Stimulated activated CD4-positive, alpha-beta T cell treated with anti-CD3 and anti-CD28 coated beads, Interleukin-1b, Interleukin-23, amount 100 ng/mL, for 48 hours (primary cell): ENCODE measurements around the gene TOP2B.

Experiments
- DNase-seq: peaks from one replicate; pipeline ENCODE4 v3.0.0-alpha.2; 2020

The TOP2B gene

DNA sequence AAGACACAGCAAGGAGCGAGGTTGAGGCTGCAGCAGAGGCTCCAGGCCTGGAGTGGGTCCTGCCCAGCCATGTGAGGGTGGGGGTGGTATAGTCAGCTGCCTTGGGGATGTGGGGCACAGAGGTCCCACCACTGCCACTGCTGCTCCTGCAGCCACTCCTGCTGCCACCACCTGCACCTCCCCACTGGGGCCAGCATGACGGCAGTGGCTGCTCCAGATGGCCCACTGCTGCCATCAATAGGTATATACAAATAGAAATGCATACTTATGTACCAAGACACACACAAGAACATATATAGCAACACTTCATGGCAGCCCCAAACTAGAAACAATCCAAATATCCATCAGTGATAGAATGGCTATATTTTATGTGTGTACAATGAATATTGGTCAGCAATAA is 10.0 kb upstream of the TOP2B start:
- DNase-seq = no peak

DNA sequence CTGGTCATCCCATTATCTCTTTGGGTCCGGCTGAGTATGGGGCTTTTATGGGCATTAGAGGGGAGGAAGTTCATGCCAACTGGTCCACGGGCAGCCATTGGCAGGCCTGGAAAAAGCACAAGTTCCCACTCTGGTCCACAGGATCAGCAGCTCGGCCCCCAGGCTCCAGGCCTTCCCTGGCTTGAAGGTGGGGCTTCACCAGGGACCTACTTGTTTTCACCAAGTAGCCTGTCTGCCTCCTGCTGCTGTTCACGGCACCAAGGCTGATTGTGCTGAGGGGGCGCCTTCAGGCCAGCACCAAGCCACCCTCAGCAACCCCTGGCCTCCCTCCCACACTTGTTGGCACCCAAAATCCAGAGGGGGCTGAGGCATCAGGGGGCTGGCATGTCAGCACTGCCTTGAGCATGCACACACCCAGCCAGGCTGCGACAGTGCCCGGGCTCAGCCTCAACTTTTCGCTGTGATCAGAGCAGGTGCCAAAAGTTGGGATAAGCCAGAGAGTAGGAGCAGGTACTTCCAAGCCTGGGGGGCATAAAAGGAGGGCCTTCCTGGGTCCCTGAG is 9.1 kb upstream of the TOP2B start:
- no peak for DNase-seq

DNA sequence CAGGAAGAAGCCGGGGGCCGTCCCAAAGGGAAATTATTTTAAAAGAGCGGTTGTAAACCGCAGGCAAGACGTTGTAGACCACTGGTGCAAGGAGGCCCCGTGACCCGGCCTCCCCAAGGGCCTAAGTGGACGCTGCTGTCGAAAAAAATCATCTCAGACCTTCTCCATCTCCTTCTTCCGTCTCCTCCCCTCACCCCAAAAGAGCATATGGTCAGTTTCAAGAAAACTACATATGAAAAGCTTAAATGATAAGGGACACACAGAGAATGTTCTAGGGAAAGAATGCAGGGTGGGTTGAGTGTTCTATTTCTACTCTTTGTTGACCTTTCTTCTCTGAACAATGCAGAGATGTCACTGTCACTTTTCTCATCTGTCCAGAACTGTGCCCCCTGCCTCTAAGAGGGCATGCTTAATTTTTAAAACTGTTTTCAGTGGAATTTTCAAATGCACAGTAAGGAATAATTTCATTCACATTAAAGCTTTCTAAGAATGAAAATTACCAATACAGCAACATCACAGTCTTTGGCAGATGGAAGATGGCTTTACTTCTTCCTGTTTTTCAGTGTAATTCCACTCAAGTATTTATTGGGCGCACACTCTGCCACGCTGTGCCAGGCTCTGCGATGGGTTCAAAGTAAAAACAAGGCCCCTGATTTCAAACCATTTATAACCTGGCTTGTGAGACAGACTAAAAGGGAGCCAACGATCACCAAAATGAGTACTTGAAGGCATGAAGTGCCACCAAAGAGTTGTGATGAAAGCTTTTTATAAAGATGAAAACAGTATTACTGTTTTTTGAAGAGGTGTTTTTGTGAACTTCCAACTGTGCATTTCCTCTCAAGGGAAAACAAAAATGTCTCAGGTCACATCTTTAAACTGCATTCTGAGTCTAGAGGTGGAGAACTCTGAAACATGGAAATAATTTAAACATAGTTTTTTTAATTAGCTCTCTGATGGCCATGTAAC is 891 bp upstream of the TOP2B start:
- no peak for DNase-seq

DNA sequence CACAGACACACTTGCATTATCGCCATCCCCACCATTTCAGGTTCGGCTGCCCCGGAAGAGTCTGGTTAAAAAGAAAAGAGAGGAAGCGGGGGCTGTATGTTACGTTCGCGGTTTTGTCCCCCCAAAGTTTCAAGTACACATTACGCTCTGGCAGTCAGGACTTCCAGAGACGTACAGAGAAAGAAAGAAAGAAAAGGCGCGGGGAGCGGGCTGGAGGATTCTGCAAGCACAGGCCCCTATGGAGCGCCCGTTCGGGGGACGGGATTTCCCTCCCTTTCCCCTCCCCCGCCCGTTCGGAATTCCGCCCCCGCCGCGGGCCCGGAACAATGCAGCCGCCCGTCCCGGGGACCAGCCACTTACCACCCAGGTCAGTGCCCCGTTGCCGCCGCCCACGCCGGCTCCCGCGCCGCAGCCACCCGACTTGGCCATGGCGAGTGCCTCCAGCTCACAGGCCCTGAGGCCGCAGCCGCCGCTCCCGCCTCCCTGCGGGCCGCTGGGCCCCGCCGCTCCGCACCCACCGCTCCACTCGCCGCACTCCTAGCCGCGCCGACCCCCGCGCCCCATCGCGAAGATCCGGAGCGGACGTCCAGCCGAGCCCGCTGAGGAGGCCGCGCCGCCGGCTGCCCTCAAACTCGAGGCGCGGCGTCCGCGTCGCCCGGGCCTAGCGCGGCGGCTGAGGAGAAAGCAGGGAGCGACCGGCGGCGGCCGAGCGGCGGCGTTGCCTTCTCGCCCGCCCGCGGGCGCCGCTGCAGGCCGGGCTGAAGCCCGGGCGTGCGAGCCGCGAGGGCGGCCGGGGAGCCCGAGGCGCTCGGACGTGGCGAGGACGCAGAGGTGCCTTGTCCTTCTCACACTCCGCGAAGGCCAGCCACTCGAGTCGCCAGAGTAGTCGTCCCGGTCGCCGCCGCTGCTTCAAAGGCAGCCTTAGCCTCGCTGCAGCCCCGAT is 567 bp downstream of the TOP2B start:
- peak; percentile 67 for DNase-seq

DNA sequence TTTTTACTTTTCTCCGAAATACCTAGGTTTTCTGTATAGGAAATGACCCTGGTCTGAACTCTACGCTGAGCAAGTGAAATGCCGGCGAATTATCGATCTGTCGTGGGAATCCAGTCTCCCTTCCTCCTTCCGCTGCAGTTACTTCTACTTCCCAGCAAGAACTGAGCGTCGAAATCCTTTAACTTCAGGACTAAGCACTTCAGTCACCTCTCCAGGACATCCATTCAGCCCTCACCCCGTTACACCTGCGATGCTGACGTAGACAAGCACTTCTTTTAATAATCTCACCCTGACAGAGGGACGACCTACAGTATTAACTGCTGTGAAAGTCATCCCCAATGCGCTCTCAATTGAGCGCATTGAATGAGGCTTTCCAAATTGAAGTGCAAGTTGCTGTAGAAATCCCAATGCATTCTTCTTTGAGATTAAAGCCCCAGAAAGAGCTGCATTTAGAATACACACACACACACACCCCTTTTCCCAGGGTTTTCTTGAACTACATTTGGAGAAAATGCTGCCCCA is 1.3 kb downstream of the TOP2B start:
- DNase-seq = peak; percentile 24

DNA sequence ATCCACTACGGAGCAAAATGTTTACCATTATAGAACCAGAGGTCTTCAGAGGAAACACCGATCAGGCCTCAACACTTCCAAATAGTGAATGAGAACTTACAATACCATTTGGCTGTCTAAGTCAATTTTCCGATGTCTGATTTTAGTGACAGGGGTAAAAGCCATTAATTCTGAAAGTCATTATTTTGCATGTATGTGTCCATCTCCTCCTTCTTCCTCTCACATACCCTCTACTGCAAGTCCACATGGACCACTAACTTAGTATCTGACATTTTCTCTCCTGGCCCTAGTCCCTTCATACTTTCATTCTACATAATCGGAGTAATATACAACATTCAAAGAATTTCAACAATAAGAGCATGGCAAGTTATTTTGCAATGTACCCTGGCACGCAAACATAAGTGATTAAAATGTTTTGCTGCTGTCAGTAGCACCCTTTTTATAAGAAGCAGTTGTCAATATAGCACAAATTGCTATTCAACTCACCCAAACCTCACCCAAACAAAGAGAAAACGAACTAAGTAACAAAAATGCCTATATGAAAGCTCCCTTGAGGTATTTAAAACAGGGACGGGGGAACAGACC is 1.9 kb downstream of the TOP2B start:
- no peak for DNase-seq

DNA sequence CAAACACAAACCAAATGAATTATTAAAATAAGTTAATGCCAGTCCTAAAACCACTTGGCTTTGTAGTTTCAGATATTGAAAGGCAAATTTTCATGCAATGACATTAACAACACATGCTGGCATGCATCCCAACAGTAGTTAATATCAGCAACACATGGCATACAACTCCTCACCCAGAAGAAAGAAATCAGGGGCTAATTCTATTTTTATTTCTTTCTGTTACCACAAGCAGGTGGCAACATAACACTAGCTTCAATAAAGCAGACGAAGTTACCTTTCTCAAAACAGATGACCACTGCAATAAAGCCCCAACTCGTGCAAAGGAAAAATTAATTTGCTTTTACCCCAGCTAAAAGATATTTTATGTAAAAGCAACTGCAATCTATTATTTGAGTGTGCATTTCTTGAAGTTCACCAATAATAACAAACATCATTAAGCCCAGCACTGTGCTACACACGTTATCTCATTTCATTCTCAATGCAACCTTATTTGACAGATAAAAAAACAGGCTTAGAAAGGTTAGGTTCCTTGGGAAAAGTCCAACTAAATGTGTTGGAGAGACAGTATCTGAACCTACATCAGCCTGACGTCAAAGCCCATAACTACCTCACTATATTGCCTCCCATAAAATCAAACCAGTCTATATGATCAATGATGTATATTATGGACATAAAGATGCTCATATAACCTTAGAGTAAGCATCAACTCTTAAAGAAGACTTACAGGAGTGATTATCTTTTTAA is 2.8 kb downstream of the TOP2B start:
- no peak for DNase-seq

DNA sequence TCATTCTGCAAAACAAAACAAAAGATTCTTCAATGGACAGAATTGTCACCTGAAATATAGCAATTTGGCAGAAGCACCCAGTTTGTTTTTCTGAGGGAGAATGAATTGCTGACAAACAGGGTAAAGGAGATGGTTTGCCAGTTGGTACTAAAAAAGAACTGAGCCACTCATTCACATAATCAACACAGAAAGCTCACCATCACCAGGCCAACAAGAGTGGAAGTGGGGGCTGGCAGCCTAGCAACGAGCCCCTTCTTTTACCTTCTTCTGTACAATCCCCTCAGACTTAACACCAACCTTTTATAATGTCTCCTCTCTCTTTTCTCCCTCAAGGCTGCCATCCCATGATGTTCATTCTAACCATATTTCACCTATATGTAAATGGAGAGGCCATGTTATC is 5.9 kb downstream of the TOP2B start:
- no peak for DNase-seq

DNA sequence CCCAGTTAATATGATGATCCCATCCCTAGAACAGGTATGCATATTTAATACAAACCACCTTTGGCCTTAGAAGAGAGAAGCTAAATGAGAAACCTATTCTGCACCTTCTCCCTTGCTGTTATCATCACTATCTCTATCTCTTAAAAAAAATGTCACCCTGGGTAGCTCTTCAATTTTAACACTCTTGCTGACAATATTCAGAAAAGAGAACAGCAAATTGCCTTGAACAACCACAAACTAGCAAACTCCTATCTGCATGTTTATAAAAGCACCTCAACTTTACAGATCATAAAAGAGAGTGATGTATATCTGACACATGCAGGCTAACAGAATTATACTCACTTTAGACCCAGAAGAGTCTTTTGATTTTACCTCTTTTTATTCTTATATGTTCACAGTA is 7.4 kb downstream of the TOP2B start:
- no peak for DNase-seq

DNA sequence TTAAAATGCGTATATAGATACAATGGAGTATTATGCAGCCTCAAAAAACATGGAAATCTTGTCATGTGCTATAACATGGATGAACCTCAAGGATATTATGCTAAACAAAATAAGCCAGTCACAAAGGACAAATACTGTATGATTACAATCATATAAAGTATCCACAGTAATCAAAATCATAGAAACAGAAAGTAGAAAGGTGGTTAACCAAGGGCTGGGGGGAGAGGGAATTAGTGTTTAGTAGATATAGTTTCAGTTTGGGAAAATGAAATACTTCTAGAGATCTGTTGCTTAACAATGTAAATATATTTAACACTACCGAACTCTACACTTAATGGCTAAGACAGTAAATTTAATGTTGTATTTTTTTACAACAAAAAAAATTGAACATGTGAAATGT is 9.0 kb downstream of the TOP2B start:
- DNase-seq = no peak

DNA sequence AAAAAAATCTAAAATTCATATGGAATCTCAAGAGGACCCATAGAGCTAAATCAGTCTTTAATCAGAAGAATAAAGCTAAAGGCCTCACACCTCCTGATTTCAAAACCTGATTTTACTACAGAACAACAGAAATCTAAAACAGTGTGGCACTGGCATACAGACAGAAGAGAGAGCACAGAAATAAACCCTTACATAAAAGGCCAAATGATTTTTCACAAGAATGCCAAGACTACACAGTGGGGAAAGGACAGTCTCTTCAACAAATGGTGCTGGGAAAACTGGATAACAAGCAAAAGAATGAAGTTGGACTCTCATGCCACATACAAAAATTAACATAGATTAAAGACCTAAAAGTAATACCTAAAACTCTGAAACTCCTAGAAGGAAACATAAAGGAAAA is 10.1 kb downstream of the TOP2B start:
- no peak for DNase-seq

DNA sequence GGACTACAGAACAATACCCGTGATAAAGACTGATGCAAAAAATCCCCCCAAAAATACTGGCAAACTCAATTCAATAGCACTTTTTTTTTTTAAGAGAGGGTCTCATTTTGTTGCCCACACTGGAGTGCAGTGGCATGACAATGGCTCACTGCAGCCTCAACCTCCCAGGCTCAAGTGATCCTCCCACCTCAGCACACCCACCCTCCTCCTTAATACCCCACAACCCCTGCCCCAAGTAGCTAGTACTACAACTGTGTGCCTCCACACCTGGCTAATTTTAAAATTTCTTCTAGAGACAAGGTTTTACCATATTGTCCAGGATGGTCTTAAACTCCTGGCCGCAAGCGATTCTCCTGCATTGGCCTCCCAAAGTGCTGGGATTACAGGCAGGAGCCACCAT is 11.4 kb downstream of the TOP2B start:
- DNase-seq = no peak

DNA sequence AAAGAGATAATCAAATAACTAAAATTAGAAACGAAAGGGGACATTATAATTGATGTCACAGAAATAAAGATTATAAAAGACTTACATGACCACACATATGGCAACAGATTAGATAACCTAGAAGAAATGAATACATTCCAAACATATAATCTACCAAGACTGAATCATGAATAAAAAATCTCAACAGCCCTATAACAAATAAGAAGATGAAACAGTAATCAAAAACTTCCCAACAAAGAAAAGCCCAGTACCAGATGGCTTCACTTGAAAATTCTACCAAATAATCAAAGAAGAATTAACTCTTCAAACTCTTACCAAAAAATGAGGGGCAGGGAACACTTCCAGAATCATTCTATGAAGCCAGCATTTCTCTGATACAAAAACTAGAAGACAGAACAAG is 11.8 kb downstream of the TOP2B start:
- DNase-seq = no peak

DNA sequence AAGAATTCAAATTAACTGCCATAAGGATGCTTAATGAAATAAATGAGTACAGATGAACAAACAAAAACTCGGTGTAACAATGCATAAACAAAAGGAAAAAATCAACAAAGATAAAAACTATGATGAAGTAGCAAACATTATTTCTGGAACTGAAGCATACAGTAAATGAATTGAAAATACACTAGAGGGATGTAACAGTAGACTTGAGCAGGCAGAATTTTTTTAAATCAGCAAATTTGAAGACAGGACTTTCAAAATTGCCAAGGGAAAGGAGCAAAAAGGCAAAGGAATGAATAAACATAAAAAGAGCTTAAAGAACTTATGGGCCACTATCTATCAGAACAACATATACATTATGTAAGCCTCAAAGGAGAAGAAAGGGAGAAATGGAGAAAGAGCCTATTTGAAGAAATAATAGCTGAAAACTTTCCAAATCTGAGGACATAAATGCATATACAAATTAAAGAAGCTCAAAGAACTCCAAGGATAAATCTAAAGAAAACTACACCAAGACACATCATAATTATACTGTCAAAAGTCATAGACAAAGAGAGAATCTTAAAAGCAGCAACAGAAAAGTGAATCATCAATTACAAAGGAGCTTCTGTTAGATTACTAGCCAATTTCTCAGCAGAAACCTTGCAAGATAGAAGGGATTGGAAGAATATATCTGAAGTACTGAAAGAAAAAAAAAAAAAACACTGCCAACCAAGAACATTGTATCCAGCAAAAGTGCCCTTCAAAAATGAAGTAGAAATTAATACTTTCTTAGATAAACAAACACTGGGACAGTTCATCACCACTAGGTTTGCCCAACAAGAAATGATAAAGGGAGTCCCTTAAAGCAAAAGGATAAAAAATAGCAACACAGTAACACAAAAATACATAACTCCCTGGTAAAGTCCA is 15.5 kb downstream of the TOP2B start:
- no peak for DNase-seq

DNA sequence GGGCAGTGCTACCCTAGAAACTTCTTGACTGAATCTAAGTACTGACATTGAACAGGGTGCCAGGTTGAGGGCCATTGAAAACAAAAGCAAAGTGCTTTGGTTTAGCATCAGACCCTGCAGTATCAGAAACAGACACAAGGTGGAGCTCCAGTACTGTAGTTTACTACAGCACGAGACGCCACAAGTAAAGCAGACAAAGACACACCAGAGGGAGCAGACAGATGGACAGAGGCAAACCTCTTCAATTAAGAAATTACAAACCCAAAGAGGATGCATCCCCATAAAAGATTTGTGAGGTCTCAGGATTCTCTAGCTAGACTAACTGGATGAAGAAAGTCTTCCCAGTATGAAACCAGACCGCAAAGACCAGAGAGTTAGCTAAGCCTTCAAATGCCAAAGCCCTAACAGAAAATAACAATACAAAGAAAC is 16.6 kb downstream of the TOP2B start:
- peak; percentile 76 for DNase-seq

DNA sequence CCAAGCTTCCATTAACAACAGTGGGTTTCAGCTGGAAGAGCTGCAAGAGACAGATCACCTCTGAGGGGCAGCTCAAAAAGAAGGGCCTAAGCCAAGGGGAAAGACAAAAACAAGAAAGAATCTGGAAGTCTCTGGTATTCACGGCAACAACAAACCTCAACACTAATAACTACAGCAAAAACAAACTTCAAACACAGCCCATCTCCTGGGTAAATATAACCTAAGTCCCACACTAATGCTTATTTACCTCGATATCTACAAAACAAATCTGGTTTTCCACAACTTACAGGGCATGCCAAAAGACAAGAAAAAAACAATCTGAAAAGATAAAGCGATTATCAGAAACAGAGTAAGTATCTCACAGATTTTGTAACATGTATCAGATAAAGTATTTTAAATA is 29.7 kb downstream of the TOP2B start:
- DNase-seq = no peak

DNA sequence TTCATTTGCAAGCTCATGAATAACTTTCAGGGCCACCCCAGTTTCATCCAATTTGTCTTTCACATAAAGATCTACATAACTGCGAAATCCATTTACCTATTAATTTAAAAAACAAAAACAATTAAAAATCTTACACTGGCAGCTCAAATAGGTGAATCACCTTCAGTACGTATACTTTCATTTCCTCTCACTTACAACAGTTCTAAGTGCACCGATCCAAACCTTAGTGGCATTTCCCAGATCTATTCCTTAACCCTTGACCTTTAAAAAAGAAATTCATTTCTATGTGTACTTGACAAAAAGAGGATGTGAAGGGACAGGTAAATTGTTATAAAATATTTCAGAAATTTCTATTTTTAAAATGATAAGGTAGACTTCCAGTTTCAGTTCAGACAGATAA is 30.8 kb downstream of the TOP2B start:
- no peak for DNase-seq

DNA sequence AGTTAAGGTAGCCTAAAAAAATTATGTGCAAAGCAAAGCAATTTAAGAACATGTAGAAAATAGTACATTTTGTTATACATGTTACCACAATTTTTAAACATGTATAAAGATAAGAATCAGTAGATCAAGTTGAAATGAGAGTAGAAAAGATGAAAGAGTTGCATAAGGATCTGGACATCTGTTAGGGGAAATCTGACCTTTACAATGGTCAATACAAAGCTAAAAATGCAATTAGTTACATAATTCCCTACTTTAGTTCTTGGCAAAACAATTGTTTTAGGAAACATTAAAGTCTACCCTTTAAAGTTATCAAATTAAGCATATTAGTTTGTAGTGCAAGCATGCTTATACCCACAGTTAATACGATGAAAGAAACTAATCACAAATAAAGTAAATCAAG is 32.7 kb downstream of the TOP2B start:
- no peak for DNase-seq

DNA sequence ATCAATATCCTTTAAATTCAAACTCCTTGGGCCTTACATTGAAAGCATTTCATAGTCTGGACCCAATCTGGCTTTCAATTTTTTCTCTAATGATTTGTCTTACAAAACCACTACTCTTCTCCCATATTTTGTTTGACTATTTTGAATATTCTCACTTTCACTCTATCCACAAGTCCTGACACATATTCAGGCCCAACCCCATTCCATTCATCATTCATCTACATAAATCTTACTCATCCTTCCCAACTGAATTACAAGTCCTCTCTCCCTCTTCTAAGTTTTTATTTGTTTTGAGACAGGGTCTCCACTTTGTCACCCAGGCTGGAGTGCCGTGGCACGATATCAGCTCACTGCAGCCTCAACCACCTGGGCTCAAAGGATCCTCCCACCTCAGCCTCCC is 43.6 kb downstream of the TOP2B start:
- no peak for DNase-seq

DNA sequence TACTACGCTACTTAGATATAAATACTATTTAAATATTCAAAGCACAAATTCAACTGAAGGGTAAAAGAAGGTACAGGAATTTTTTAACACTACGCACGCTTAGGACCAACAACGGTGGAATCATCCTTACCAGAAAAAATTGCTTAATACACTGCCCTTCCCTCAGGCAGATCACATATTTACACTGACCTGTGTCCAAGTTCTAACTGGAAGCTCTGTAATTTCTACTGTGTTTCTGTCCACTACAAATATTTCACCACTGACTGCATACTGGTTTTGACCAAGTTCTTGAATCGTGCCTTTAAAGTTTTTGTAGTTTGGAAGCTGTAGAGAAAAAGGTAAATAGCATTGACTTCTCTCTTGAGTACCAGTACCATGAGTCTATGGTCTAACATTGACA is 44.2 kb downstream of the TOP2B start:
- DNase-seq = no peak

DNA sequence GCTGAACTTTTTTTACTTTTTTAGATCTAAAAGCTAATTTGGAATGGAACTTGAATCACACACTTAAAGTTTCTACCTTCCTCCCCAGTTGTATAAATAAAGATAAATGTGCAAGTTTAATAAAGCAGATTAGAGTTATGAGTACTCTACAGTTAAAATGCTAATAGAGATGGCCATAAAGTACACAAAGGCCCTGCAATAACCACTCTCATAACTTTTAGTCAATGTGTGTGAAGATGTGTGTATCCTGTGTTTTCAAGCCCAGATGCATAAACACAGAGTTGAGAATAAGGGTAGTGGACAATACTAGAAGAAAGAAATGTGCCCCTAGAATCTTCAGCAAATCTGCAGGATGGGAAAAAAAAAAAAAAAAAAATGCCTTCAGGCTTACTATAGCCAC is 45.3 kb downstream of the TOP2B start:
- DNase-seq = no peak
